NCI-H2171 (cell line): ENCODE data around the gene STAU1.
"Not testable (repeated sequence)": the region's sequence is repeated elsewhere in the genome, so short reads cannot be mapped to it uniquely, and the experiment has no call there.

Source experiments
- DNase-seq: peaks from one replicate; lab custom pipeline; 2025; lab: John Stamatoyannopoulos, UW

The STAU1 gene

GRCh38 chr20:49203746-49204145 is 15.6 kb upstream of the STAU1 start:
- no peak for DNase-seq

- no peak for DNase-seq
These were observed 14.9 kb upstream of the STAU1 start for GRCh38 chr20:49203011-49203410.

DNA sequence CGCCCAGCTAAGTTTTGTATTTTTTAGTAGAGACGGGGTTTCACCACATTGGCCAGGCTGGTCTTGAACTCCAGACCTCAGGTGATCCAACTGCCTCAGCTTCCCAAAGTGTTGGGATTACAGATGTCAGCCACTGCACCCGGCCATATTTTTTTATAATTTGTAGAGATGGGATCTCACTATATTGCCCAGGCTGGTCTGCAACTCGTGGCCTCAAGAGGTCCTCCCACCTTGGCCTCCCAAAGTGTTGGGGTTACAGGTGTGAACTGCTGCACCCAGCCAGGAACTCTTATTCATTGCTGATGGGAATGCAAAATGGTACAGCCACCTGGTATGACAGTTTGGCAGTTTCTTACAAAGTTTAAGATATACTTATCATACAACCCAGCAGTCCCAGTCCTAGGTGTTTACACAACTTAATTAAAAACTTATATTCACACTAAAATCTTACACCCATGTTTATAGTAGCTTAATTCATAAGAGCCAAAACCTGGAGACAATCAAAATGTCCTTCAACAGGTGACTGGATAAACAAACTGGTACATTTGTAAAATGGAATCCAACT is 11.7 kb upstream of the STAU1 start:
- no peak for DNase-seq

GRCh38 chr20:49192944-49193518 is 4.9 kb upstream of the STAU1 start:
- not testable (repeated sequence) for DNase-seq

- no peak for DNase-seq
These were observed 744 bp downstream of the STAU1 start for GRCh38 chr20:49187330-49187850.

GRCh38 chr20:49186535-49187329 is 1.4 kb downstream of the STAU1 start:
- DNase-seq = no peak

DNA sequence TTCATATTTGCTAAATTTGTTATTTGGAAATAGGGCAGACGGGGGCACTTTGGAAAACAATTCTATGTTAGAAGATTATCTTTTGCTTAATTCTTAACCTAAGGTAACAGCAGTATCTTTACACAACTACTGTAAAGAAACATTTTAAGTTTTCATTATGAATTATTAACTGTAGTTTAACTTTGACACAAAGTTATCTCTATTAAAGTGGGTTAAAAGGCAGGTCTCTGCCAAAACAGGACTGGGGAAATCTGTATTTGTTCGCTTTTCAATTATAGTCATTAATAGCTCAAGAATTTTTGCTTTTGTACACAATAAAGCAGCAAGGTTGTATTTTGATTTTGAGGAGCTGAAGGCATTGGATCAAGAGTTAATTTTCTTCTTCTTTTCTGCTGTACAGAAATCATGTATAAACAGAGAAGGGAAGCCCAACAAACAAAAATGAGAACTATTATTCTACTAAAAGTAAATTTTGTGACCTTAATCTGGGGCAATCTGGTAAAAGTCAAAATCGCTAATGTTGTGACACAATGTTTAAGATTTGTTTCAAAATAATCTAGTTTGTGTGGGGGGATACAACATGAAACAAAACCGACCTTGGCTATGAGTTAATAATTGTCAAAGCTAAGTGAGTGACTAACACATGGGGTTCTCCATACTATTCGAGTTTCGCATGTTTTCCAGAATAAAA is 2.9 kb downstream of the STAU1 start:
- no peak for DNase-seq

DNA sequence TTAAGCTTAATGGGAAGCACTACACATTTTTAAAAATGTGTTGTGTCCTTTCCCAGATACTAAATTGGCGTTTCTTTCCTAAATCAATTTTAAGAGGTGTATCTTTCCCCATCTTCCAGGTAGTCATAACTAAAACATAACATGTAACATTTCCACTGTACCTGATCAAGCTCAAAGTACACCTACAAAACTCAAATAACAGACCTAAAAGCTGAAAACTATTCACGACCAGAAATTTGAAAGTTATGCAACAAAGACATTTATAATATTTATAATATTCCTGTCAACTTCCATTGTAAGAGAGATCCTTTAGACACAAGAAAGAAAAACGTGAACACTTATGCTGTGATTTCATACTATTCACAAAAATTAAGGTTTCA is 3.5 kb downstream of the STAU1 start:
- no peak for DNase-seq

- DNase-seq = not testable (repeated sequence)
These were observed 4.0 kb downstream of the STAU1 start for GRCh38 chr20:49184084-49184501.

DNA sequence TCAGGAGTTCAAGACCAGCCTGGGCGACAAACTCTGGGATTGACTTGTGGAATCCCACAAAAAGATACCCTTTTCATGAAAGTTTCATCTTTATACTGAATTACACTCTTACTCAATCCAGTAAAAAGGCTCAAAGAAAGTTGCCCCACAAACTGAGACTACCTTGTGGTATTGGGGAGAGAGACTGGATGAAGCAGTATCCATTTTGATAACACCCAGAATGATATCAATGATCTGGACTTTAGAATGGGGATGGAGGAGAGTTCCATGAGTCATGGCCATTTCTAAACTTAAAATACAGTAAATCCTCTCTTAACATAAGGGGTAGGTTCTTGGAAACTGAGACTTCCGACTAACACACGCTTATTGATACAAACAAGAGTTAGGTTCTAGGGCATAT is 4.7 kb downstream of the STAU1 start:
- DNase-seq = no peak

DNA sequence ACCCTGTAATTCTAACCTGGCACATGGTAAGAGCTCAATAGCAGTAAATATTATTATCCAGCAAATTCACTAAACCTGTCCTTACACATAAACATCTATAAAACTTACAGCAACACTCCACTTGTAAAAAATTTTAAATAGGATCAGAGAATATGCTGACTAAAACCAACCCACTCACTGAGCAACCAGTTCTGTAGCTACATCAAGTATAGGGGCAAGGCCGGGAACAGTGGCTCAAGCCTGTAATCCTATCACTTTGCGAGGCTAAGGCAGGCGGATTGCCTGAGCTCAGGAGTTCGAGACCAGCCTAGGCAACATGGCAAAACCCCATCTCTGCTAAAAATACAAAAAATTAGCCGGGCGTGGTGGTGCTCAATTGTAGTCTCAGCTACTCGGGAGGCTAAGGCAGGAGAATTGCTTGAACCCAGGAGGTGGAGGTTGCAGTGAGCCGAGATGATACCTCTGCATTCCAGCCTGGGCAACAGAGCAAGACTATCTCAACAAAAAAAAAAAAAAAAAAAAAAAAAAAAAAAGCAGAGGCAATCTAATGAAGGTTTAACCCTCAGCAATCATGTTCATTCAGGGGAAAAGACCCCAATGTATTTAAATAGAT is 6.8 kb downstream of the STAU1 start:
- DNase-seq = no peak

- no peak for DNase-seq
These were observed 8.5 kb downstream of the STAU1 start for GRCh38 chr20:49179368-49180277.

DNA sequence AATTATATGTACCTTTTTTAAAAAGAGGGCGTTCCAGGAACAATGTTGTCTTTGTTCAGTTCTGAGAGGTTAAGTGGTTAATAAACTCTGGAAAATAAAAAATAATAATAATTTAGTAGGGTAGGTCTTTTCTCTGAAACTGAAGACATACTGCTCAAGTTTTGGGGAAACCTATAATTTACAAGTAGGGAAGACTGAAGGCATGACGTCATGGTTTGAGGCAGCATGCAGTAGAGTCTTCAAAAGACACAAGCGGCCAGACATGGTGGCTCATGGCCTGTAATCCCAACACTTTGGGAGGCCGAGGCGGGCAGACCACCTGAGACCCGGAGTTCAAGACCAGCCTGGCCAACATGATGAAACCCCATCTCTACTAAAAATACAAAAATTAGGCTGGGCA is 14.0 kb downstream of the STAU1 start:
- no peak for DNase-seq

DNA sequence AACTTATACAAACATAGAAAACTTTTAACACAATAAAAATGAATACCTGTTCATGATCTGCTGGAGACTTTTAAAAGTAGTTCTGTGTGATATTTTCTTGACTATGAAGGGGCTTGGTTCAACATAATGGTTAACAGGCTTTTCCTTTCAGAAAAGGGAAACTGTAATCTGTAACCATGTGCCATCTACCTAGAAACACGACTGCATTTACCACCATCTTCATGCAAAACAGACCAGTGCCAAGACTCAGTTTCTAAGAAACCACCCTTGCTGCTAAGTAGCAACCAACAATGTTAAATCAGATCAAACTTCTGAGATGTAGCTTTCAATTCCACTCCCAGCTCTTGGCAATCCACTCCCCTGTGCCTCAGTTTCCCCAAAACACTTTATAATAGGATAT is 15.7 kb downstream of the STAU1 start:
- DNase-seq = no peak

GRCh38 chr20:49171909-49172308 is 16.2 kb downstream of the STAU1 start:
- DNase-seq = no peak

- DNase-seq = no peak
These were observed 17.4 kb downstream of the STAU1 start for GRCh38 chr20:49170714-49171113.

DNA sequence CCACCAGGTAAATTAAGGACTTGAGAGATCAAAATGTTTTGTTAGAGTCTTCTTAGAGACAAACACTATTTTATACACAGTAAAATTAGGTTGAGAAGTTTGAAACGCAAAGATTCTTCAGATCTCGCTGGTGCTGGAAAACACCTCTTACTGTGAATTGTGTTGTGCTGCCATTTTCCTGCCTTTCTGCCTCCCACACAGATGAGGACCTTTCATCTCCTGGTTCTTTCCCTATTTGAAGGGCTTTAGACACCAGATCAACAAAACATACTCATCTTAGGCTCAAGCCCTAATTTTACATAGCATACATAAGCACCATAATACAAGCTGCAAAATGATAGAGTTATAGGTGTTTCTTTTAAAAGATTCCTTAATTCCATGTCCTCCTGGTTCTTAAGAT is 18.6 kb downstream of the STAU1 start:
- DNase-seq = no peak

DNA sequence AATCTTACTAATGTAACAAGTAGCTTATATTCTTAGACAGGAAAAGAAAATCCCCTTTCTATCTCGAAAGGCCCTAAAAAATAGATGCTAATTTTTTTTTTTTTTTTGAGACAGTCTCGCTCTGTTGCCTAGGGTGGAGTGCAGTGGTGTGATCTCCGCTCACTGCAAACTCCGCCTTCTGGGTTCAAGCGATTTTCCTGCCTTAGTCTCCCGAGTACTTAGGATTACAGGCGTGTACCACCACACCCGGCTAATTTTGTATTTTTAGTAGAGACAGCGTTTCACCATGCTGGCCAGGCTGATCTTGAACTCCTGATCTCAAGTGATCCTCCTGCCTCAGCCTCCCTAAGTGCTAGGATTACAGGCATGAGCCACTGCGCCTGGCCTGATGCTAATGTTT is 19.3 kb downstream of the STAU1 start:
- DNase-seq = not testable (repeated sequence)

DNA sequence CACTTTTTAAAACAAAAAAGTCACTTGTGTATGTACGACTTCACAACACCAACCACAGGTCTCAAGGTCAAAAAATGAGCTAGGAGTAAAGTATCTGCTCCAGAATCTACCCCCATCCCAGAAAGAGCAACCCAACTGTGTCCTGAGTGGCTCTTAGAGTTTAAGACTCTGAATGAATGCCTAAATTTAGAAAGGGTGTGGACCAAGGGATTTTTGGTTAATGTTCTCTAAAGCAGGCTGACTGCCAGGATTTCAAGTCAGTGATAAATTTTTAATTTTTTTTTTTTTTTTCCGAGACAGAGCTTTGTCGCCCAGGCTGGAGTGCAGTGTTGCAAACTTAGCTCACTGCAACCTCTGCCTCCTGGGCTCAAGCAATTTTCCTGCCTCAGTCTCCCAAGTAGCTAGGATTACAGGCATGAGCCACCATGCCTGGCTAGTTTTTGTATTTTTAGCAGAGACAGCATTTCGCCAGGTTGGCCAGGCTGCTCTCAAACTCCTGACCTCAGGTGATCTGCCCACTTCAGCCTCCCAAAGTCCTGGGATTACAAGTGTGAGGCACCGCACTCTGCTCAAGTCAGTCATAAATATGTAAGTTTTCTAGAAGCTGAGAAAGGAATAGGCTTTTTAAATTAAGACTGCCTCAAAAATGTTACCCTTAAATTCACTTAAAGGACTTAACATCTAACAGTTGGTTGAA is 20.2 kb downstream of the STAU1 start:
- DNase-seq = no peak
